ENCODE results near the gene TCEAL3. TPM values are rescaled to one million over a fixed set of nuclear protein-coding genes. Genes with fewer than 3 reads are reported as not detected.
A peak's percentile ranks its signal among the peaks of the same experiment; 100 is the strongest.

The TCEAL3 gene
- total RNA-seq, 1 donor from 2014 or later, result 40.0 TPM

- peaks cover 3% of the 10 kb centered on the region for H3K9me3 Mint-ChIP-seq (ENCODE audit: low read depth)
- DNase-seq (ENCODE audit: low spot score), result no peak
- TF ChIP-seq CTCF (IDR thresholded peaks at IDR 0.05), result no peak
- H3K4me1 Mint-ChIP-seq (ENCODE audit: low read depth), result peaks cover 32% of the 10 kb centered on the region
- H3K36me3 Mint-ChIP-seq (ENCODE audit: low read depth), result peaks cover 2% of the 10 kb centered on the region
- H3K27me3 Mint-ChIP-seq (ENCODE audit: low read depth), result no peaks in the 10 kb centered on the region
- H3K27ac Mint-ChIP-seq (ENCODE audit: unreplicated experiment), result no peak overlapping the region
- no peak overlapping the region for H3K4me3 Mint-ChIP-seq (ENCODE audit: unreplicated experiment)
Observed at GRCh38 chrX:103613362-103613890, 5.7 kb downstream of the TCEAL3 start.

- H3K36me3 Mint-ChIP-seq (ENCODE audit: low read depth), result no peaks in the 10 kb centered on the region
- H3K27ac Mint-ChIP-seq (ENCODE audit: unreplicated experiment), result peak overlapping the region; percentile 68
- H3K9me3 Mint-ChIP-seq (ENCODE audit: low read depth), result peaks cover 5% of the 10 kb centered on the region
- no peak overlapping the region for H3K4me3 Mint-ChIP-seq (ENCODE audit: unreplicated experiment)
- no peaks in the 10 kb centered on the region for H3K27me3 Mint-ChIP-seq (ENCODE audit: low read depth)
- peaks cover 22% of the 10 kb centered on the region for H3K4me1 Mint-ChIP-seq (ENCODE audit: low read depth)
- no peak for TF ChIP-seq CTCF (IDR thresholded peaks at IDR 0.05)
- DNase-seq (ENCODE audit: low spot score), result no peak
Observed at GRCh38 chrX:103614999-103615398, 7.2 kb downstream of the TCEAL3 start.

GRCh38 chrX:103615781-103616371 lies 8.1 kb downstream of the TCEAL3 start:
- no peak for DNase-seq (ENCODE audit: low spot score)
- peaks cover 22% of the 10 kb centered on the region for H3K4me1 Mint-ChIP-seq (ENCODE audit: low read depth)
- TF ChIP-seq CTCF (IDR thresholded peaks at IDR 0.05), result no peak
- peaks cover 5% of the 10 kb centered on the region for H3K9me3 Mint-ChIP-seq (ENCODE audit: low read depth)
- no peak overlapping the region for H3K4me3 Mint-ChIP-seq (ENCODE audit: unreplicated experiment)
- no peaks in the 10 kb centered on the region for H3K36me3 Mint-ChIP-seq (ENCODE audit: low read depth)
- H3K27ac Mint-ChIP-seq (ENCODE audit: unreplicated experiment), result peak overlapping the region; percentile 63
- H3K27me3 Mint-ChIP-seq (ENCODE audit: low read depth), result no peaks in the 10 kb centered on the region

GRCh38 chrX:103616676-103617186 lies 9.0 kb downstream of the TCEAL3 start:
- no peak for TF ChIP-seq CTCF (IDR thresholded peaks at IDR 0.05)
- Mint-ChIP-seq H3K9me3 (ENCODE audit: low read depth) (peaks cover 5% of the 10 kb centered on the region), H3K4me3 (ENCODE audit: unreplicated experiment) (no peak overlapping the region), H3K27me3 (ENCODE audit: low read depth) (no peaks in the 10 kb centered on the region), H3K27ac (ENCODE audit: unreplicated experiment) (no peak overlapping the region), H3K4me1 (ENCODE audit: low read depth) (peaks cover 22% of the 10 kb centered on the region), H3K36me3 (ENCODE audit: low read depth) (no peaks in the 10 kb centered on the region)
- no peak for DNase-seq (ENCODE audit: low spot score)

GRCh38 chrX:103624111-103624510 lies 16.3 kb downstream of the TCEAL3 start:
- Mint-ChIP-seq H3K27me3 (ENCODE audit: low read depth) (no peaks in the 10 kb centered on the region), H3K4me3 (ENCODE audit: unreplicated experiment) (no peak overlapping the region), H3K4me1 (ENCODE audit: low read depth) (peaks cover 14% of the 10 kb centered on the region), H3K36me3 (ENCODE audit: low read depth) (no peaks in the 10 kb centered on the region), H3K27ac (ENCODE audit: unreplicated experiment) (no peak overlapping the region), H3K9me3 (ENCODE audit: low read depth) (no peaks in the 10 kb centered on the region)
- DNase-seq (ENCODE audit: low spot score), result no peak
- TF ChIP-seq CTCF (IDR thresholded peaks at IDR 0.05), result no peak
